ENCODE data around the gene DLK1.

- no peak for TF ChIP-seq CTCF (conservative IDR thresholded peaks at IDR 0.05; ENCODE audit: low read depth, low read length)
- no peak for TF ChIP-seq MAFK (IDR thresholded peaks at IDR 0.05; ENCODE audit: low read depth, low read length)
- no peak for TF ChIP-seq CEBPB (IDR thresholded peaks at IDR 0.05; ENCODE audit: low read depth, low read length)
- TF ChIP-seq NFE2L2 (IDR thresholded peaks at IDR 0.05; ENCODE audit: low read depth, low read length), result no peak
Observed at GRCh38 chr14:100688051-100688450, 38.6 kb upstream of the DLK1 start.
